DOHH2 (cell line): Measurements from ENCODE around the gene SAE1.

Source experiments
- H3F3A ChIP-seq: fragments of 200-600 bp; sonication (generic), shearing (Covaris generic); 2 replicates; pipeline ENCODE4 v1.6.0; 2016; ENCODE audit warnings: antibody characterized with exemption, mild to moderate bottlenecking; ENCODE audit not compliant: control insufficient read depth, insufficient read depth
- H3K27ac ChIP-seq: fragments of 200-600 bp; sonication (generic); 2 replicates; pipeline ENCODE4 v1.5.1; 2014; ENCODE audit warnings: low read depth, mild to moderate bottlenecking, low read length, moderate library complexity
- H3K27me3 ChIP-seq: fragments of 200-600 bp; sonication (generic); 2 replicates; pipeline ENCODE4 v1.6.1; 2014; ENCODE audit warnings: mild to moderate bottlenecking, low read length, mixed read lengths; ENCODE audit not compliant: control insufficient read depth
- H3K36me3 ChIP-seq: fragments of 200-600 bp; sonication (generic); 2 replicates; pipeline ENCODE4 v1.6.1; 2014; ENCODE audit warnings: mild to moderate bottlenecking, low read length, moderate library complexity, mixed read lengths; ENCODE audit not compliant: control insufficient read depth
- H3K4me1 ChIP-seq: fragments of 200-600 bp; sonication (generic); 2 replicates; pipeline ENCODE4 v1.6.1; 2014; ENCODE audit warnings: mild to moderate bottlenecking, low read length, mixed read lengths; ENCODE audit not compliant: control insufficient read depth
- H3K4me2 ChIP-seq: fragments of 200-600 bp; sonication (generic); 2 replicates; pipeline ENCODE4 v1.6.0; 2014; ENCODE audit warnings: mild to moderate bottlenecking, low read length, moderate library complexity
- H3K4me3 ChIP-seq: fragments of 200-600 bp; sonication (generic); 2 replicates; pipeline ENCODE4 v1.5.1; 2014; ENCODE audit warnings: mild to moderate bottlenecking, low read length, mixed read lengths
- H3K79me2 ChIP-seq: fragments of 200-600 bp; sonication (generic); 2 replicates; pipeline ENCODE4 v1.6.1; 2014; ENCODE audit warnings: mild to moderate bottlenecking, low read length, mixed read lengths; ENCODE audit not compliant: control insufficient read depth
- H3K9me2 ChIP-seq: fragments of 200-600 bp; sonication (generic); replicated peaks from 2 replicates; pipeline ENCODE4 v1.6.1; 2014; ENCODE audit warnings: mild to moderate bottlenecking, low read length, mixed read lengths; ENCODE audit not compliant: control insufficient read depth
- H3K9me3 ChIP-seq: fragments of 200-600 bp; sonication (generic); 2 replicates; pipeline ENCODE4 v1.6.1; 2014; ENCODE audit warnings: antibody characterized with exemption, low read length, mixed read lengths; ENCODE audit not compliant: control insufficient read depth, insufficient read depth
- H4K20me1 ChIP-seq: fragments of 200-600 bp; sonication (generic); 2 replicates; pipeline ENCODE4 v1.6.0; 2014; ENCODE audit warnings: low read depth, mild to moderate bottlenecking, antibody characterized with exemption, low read length, moderate library complexity; ENCODE audit not compliant: control insufficient read depth, insufficient read depth
- EZH2phosphoT487 ChIP-seq: fragments of 200-600 bp; sonication (generic); IDR thresholded peaks from 2 replicates; pipeline ENCODE4 v1.6.1; 2017; ENCODE audit warnings: borderline replicate concordance, mild to moderate bottlenecking, antibody characterized with exemption, low read length, moderate library complexity, mixed read lengths
- TF ChIP-seq, protein P1 (sequence below): fragments of 200-600 bp; sonication (generic); IDR thresholded peaks from one replicate; pipeline ENCODE4 v1.5.1; 2014; ENCODE audit warnings: antibody characterized with exemption, mild to moderate bottlenecking, low read depth, low read length; ENCODE audit not compliant: poor library complexity, severe bottlenecking

SAE1 gene

DNA sequence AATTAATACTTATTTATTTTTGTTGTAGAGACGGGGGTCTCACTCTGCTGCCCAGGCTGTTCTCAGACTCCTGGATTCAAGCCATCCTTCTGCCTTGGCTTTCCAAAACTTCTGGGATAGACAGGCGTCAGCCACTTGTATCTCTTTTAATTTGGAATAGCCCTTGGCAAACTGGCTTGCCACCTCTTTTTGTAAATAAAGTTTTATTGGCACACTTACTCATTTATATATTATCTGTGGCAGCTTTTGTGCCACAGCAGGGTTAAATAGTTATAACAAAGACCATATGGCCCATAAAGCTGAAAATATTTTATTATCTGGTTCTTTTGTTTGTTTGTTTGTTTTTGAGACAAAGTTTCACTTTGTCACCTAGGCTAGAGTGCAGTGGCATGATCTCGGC lies 69.9 kb downstream of the SAE1 start:
- Histone ChIP-seq H3K27me3 (no peaks in the 10 kb centered on the region), H3K9me3 (no peaks in the 10 kb centered on the region), H3K4me2 (no peak overlapping the region), H3F3A (peaks cover 8% of the 10 kb centered on the region), H3K36me3 (peaks cover 69% of the 10 kb centered on the region), H3K4me3 (no peak overlapping the region), H3K9me2 (no peaks in the 10 kb centered on the region), H3K79me2 (no peaks in the 10 kb centered on the region), H3K4me1 (no peaks in the 10 kb centered on the region), H4K20me1 (no peaks in the 10 kb centered on the region), H3K27ac (no peak overlapping the region)
- no peak for TF ChIP-seq EZH2phosphoT487
- TF ChIP-seq, protein P1, sequence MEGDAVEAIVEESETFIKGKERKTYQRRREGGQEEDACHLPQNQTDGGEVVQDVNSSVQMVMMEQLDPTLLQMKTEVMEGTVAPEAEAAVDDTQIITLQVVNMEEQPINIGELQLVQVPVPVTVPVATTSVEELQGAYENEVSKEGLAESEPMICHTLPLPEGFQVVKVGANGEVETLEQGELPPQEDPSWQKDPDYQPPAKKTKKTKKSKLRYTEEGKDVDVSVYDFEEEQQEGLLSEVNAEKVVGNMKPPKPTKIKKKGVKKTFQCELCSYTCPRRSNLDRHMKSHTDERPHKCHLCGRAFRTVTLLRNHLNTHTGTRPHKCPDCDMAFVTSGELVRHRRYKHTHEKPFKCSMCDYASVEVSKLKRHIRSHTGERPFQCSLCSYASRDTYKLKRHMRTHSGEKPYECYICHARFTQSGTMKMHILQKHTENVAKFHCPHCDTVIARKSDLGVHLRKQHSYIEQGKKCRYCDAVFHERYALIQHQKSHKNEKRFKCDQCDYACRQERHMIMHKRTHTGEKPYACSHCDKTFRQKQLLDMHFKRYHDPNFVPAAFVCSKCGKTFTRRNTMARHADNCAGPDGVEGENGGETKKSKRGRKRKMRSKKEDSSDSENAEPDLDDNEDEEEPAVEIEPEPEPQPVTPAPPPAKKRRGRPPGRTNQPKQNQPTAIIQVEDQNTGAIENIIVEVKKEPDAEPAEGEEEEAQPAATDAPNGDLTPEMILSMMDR, result no peak

- Histone ChIP-seq H3K36me3 (peaks cover 78% of the 10 kb centered on the region), H3K9me3 (no peaks in the 10 kb centered on the region), H3K4me1 (peaks cover 8% of the 10 kb centered on the region), H3K4me3 (no peak overlapping the region), H3K79me2 (no peaks in the 10 kb centered on the region), H3K27ac (no peak overlapping the region), H3K4me2 (no peak overlapping the region), H3F3A (peaks cover 12% of the 10 kb centered on the region), H3K27me3 (no peaks in the 10 kb centered on the region), H4K20me1 (no peaks in the 10 kb centered on the region), H3K9me2 (no peaks in the 10 kb centered on the region)
- no peak for TF ChIP-seq EZH2phosphoT487
- TF ChIP-seq, protein P1, result no peak
These were observed 72.6 kb downstream of the SAE1 start for GRCh38 chr19:47203254-47203653.

DNA sequence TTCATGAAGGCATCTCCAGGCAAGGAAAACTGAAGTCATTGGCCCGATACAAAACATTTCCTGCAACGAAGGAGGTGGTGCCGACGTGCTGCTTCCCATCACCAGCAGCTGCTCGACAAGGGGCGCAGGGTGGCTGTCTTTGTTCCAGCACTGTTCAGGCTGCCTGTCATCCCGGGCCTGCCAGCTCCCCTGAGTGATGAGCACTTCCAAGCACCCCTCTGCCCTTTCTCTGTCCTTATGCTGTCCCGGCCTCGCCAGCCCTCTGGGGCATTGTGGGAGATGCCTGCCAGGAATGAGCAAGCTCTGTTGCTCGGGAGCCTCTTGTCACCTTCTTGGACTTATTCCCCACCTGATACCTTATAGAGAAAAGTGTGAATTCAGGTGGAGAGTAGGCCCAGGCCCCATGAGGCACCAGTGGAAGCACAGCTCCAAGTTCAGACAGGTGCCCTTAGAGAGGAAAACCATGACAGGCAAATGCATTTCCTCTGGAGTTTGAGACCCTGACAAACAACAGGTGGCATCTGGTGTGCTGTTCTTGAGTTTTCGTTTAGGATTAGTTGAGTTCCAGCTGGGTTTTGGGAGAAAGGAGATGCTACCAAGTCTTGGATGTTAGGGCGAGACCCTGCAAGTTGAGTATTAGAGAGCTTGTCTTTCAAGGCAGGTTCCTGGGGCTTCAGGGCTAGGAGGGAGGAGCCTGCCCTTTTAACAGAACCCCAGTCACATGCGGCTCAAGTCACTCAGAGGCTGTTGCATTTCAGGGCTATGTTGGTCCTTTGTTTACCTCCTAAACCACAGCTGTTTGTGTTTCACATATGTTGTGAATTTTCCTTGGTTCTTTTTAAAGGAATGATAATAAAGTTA lies 78.9 kb downstream of the SAE1 start:
- TF ChIP-seq, protein P1, result no peak
- TF ChIP-seq EZH2phosphoT487, result no peak
- Histone ChIP-seq H4K20me1 (no peaks in the 10 kb centered on the region), H3F3A (peaks cover 42% of the 10 kb centered on the region), H3K27ac (peak overlapping the region; percentile 69), H3K4me3 (peak overlapping the region; percentile 42; the same call in 1 of the 2 replicates), H3K36me3 (peaks cover 76% of the 10 kb centered on the region), H3K9me3 (no peaks in the 10 kb centered on the region), H3K9me2 (no peaks in the 10 kb centered on the region), H3K79me2 (0 out of 2 replicates have a peak, but pooled peaks cover 2% of the 10 kb centered on the region), H3K4me1 (peaks cover 63% of the 10 kb centered on the region), H3K4me2 (peak overlapping the region; percentile 71), H3K27me3 (no peaks in the 10 kb centered on the region)
